K562 (cell line): ENCODE data around the gene ZNRF1. TPM values are rescaled to one million over a fixed set of nuclear protein-coding genes. Genes with fewer than 3 reads are reported as not detected.
A peak's percentile ranks its signal among the peaks of the same experiment; 100 is the strongest.

Experiments
- BHLHE40 ChIP-seq: IDR thresholded peaks from 2 replicates; pipeline ENCODE4 v1.6.1; 2011; ENCODE audit warnings: low read length, improper control_type of control experiment
- EP300 ChIP-seq: IDR thresholded peaks from 2 replicates; pipeline ENCODE4 v1.6.1; 2012; ENCODE audit warnings: low read length, improper control_type of control experiment
- NBN ChIP-seq: fragments of 450-650 bp; IDR thresholded peaks from 2 replicates; pipeline ENCODE4 v1.6.1; 2016; ENCODE audit warnings: low read depth, mild to moderate bottlenecking
- RAD21 ChIP-seq, 2 experiments: fragments of 250-450 bp in 1 of 2; fragments of 450-650 bp in 1 of 2; sonication (Bioruptor Pico) in 1 of 2; formaldehyde crosslinking in 1 of 2; IDR thresholded peaks in 1 of 2; conservative IDR thresholded peaks in 1 of 2; 2 replicates each; pipeline versions ENCODE4 v1.4.0 to v1.8.0; 2020 to 2022; ENCODE audit warnings: mild to moderate bottlenecking in 2 of 2, moderate library complexity in 1 of 2
- TRIM24 ChIP-seq, 2 experiments: fragments of 450-650 bp; IDR thresholded peaks; 2 replicates each; pipeline ENCODE4 v1.6.1; 2016
- ZKSCAN8 ChIP-seq: fragments of 200-800 bp; sonication (Bioruptor generic); IDR thresholded peaks from 2 replicates; pipeline ENCODE4 v1.6.1; 2016; ENCODE audit warnings: missing genetic modification characterization, missing compliant biosample characterization
- polyA plus RNA-seq, 8 experiments: library from polyadenylated mRNA; depleted of rRNA in 4 of 8; stranded (reverse) in 5 of 8; unstranded in 3 of 8; fragments of >200 nt; fragmentation: Nextera tagmentation in 2 of 8; fragmentation: Illumina TruSeq in 1 of 8; extraction: Ambion mirVana in 2 of 8; extraction: Trizol in 1 of 8; gene quantifications; 2 replicates each; pipeline versions ENCODE4 v1.2.1 to v1.2.3, GENCODE V29; 2011 to 2014; ENCODE audit warnings: inconsistent platforms in 1 of 8, missing spikeins in 1 of 8
- total RNA-seq, 7 experiments: library from RNA; depleted of rRNA in 6 of 7; stranded (reverse); fragments of >200 nt in 6 of 7; fragmentation: Illumina TruSeq in 2 of 7; extraction: Trizol in 2 of 7; gene quantifications; 2 replicates each; pipeline versions ENCODE4 v1.2.1 to v1.2.3, GENCODE V29; 2011 to 2021; ENCODE audit warnings: low replicate concordance in 1 of 7
- TF ChIP-seq, protein P1 (sequence below): sonication (generic); formaldehyde crosslinking; IDR thresholded peaks from 2 replicates; pipeline ENCODE4 v1.8.0; 2022; ENCODE audit warnings: mild to moderate bottlenecking, missing genetic modification reagents
- TF ChIP-seq, protein P2 (sequence below): sonication (generic); formaldehyde crosslinking; IDR thresholded peaks from 2 replicates; pipeline ENCODE4 v1.8.0; 2022; ENCODE audit warnings: mild to moderate bottlenecking, low read depth, missing genetic modification reagents

The ZNRF1 gene
- total and polyA plus RNA-seq, 9 of the 15 experiments (the other 6 are each of a cell fraction or from before 2014, with no cell fraction given), result 9.5 to 37.7 (median 20.0) TPM

DNA sequence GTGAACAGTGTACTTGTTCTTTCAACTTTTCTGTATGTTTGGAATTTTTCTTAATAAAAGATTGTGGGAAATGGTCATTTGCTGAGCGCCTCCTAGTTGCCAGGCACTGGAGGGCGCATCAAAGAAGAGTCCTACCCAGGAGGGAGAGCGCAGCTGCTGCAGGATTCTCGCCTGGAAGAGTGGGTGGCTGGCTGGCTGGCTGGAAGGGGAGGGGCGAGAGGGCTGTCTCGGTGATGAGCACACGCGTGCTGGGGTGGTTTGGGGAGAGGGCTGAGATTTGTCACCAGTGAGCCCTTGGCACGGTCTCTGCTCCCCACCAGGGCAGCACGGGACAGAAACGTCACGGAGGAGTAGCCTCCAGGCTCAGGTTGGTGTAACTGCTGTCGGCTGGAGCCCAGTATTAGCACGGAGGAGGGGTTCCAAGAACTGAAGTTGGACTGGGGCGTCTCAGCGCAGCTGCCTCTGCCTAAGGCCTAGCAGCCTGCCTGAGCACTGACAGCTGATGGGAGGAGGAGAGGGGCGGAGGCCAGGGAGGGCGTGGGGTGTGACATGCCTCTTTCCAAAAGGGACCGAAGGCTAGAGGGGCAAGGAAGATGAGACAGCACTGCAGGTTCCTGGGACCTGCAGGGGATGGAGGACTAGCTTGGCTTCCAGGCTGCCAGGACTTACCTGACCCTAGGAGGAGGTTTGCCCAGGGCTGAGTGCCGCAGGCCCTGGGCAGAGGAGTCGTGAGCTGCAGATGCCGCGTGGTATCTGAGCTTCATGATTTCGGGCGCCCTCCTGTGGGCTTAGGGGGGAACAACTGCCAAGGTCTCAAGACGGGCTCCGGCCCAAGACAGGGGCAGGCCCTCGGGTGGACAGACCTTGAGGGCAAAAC, 112.1 kb downstream of the ZNRF1 start (continued):
- TF ChIP-seq, protein P1, sequence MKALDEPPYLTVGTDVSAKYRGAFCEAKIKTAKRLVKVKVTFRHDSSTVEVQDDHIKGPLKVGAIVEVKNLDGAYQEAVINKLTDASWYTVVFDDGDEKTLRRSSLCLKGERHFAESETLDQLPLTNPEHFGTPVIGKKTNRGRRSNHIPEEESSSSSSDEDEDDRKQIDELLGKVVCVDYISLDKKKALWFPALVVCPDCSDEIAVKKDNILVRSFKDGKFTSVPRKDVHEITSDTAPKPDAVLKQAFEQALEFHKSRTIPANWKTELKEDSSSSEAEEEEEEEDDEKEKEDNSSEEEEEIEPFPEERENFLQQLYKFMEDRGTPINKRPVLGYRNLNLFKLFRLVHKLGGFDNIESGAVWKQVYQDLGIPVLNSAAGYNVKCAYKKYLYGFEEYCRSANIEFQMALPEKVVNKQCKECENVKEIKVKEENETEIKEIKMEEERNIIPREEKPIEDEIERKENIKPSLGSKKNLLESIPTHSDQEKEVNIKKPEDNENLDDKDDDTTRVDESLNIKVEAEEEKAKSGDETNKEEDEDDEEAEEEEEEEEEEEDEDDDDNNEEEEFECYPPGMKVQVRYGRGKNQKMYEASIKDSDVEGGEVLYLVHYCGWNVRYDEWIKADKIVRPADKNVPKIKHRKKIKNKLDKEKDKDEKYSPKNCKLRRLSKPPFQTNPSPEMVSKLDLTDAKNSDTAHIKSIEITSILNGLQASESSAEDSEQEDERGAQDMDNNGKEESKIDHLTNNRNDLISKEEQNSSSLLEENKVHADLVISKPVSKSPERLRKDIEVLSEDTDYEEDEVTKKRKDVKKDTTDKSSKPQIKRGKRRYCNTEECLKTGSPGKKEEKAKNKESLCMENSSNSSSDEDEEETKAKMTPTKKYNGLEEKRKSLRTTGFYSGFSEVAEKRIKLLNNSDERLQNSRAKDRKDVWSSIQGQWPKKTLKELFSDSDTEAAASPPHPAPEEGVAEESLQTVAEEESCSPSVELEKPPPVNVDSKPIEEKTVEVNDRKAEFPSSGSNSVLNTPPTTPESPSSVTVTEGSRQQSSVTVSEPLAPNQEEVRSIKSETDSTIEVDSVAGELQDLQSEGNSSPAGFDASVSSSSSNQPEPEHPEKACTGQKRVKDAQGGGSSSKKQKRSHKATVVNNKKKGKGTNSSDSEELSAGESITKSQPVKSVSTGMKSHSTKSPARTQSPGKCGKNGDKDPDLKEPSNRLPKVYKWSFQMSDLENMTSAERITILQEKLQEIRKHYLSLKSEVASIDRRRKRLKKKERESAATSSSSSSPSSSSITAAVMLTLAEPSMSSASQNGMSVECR (CRISPR knock-in tag), result peak; percentile 85
- TF ChIP-seq EP300 (peak; percentile 40), NBN (peak; percentile 52; the same call in 1 of the 2 replicates), RAD21 (CRISPR knock-in tag; conservative IDR thresholded peaks at IDR 0.05 in 1 of 2, IDR thresholded peaks at IDR 0.05 in 1 of 2) (peak; percentile 95), BHLHE40 (peak; percentile 51), TRIM24 (IDR thresholded peaks at IDR 0.05) (0 out of 4 replicates have a peak, but pooled peaks of 1 of the 2 experiments have one; percentile 28), ZKSCAN8 (no peak)
- TF ChIP-seq, protein P2, sequence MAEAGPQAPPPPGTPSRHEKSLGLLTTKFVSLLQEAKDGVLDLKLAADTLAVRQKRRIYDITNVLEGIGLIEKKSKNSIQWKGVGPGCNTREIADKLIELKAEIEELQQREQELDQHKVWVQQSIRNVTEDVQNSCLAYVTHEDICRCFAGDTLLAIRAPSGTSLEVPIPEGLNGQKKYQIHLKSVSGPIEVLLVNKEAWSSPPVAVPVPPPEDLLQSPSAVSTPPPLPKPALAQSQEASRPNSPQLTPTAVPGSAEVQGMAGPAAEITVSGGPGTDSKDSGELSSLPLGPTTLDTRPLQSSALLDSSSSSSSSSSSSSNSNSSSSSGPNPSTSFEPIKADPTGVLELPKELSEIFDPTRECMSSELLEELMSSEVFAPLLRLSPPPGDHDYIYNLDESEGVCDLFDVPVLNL (CRISPR knock-in tag), result no peak
